ENCODE data around the gene MMP19.

- TF ChIP-seq CTCF (IDR thresholded peaks at IDR 0.05) (no peak), EZH2 (IDR thresholded peaks at IDR 0.05) (no peak)
These were observed 18.7 kb upstream of the MMP19 start for GRCh38 chr12:55861396-55861795.

Data from neural progenitor cell (in vitro differentiated cells).